Fibroblast of skin of right biceps (primary cell): ENCODE measurements around the gene BAG3.
"Not testable (repeated sequence)": the region's sequence is repeated elsewhere in the genome, so short reads cannot be mapped to it uniquely, and the experiment has no call there.

Experiments used
- DNase-seq: peaks from one replicate; pipeline ENCODE4 v3.0.0-alpha.2; 2013

The BAG3 gene

GRCh38 chr10:119650692-119651513, at the start of gene BAG3:
Gene BAG3 (plus strand): TSS chr10:119651380. CDS start chr10:119651676, 296 bp downstream.
- peak; percentile 91 for DNase-seq

- DNase-seq: no peak
Measured at GRCh38 chr10:119602241-119603095, 48.7 kb upstream of the BAG3 start.

GRCh38 chr10:119604468-119604867, 46.7 kb upstream of the BAG3 start:
- DNase-seq: no peak

- DNase-seq: peak; percentile 31
Measured at GRCh38 chr10:119608316-119609155, 42.6 kb upstream of the BAG3 start.

GRCh38 chr10:119609516-119609915, 41.7 kb upstream of the BAG3 start:
- no peak for DNase-seq

- DNase-seq: no peak
Measured at GRCh38 chr10:119611433-119611832, 39.7 kb upstream of the BAG3 start.

GRCh38 chr10:119613741-119614140, 37.4 kb upstream of the BAG3 start:
- no peak for DNase-seq

GRCh38 chr10:119614686-119615085, 36.5 kb upstream of the BAG3 start:
- DNase-seq: no peak

GRCh38 chr10:119616882-119617570, 34.2 kb upstream of the BAG3 start:
- DNase-seq: peak; percentile 18

GRCh38 chr10:119619215-119619614, 32.0 kb upstream of the BAG3 start:
- no peak for DNase-seq

GRCh38 chr10:119619811-119620210, 31.4 kb upstream of the BAG3 start:
- not testable (repeated sequence) for DNase-seq

GRCh38 chr10:119620241-119621077, 30.7 kb upstream of the BAG3 start:
- peak; percentile 80 for DNase-seq

GRCh38 chr10:119621078-119621384, 30.1 kb upstream of the BAG3 start:
- no peak for DNase-seq

GRCh38 chr10:119625570-119626280, 25.5 kb upstream of the BAG3 start:
- no peak for DNase-seq

GRCh38 chr10:119630300-119630699, 20.9 kb upstream of the BAG3 start:
- no peak for DNase-seq

- DNase-seq: no peak
Measured at GRCh38 chr10:119633538-119634218, 17.5 kb upstream of the BAG3 start.

GRCh38 chr10:119634219-119634544, 17.0 kb upstream of the BAG3 start:
- no peak for DNase-seq

- DNase-seq: no peak
Measured at GRCh38 chr10:119637631-119638030, 13.5 kb upstream of the BAG3 start.

GRCh38 chr10:119638982-119639381, 12.2 kb upstream of the BAG3 start:
- DNase-seq: no peak

- no peak for DNase-seq
Measured at GRCh38 chr10:119640384-119640783, 10.8 kb upstream of the BAG3 start.
